Measurements from ENCODE around the gene SELENOK. TPM values are rescaled to one million over a fixed set of nuclear protein-coding genes. Genes with fewer than 3 reads are reported as not detected.
A peak's percentile ranks its signal among the peaks of the same experiment; 100 is the strongest.

Gene SELENOK
- polyA plus RNA-seq, 1 donor: 35.7 TPM

GRCh38 chr3:53881691-53882593 is 9.7 kb downstream of the SELENOK start, which contains the start of gene ACTR8:
TSS of gene ACTR8 (minus strand) at chr3:53882152. CDS start at chr3:53882101, 51 bp downstream.
- DNase-seq: peak; percentile 92

- DNase-seq: no peak
These were observed 11.0 kb downstream of the SELENOK start for GRCh38 chr3:53880396-53881345.

GRCh38 chr3:53865732-53866499 is 25.7 kb downstream of the SELENOK start:
- DNase-seq: no peak

GRCh38 chr3:53863145-53863544 is 28.5 kb downstream of the SELENOK start:
- DNase-seq: no peak

GRCh38 chr3:53862241-53862640 is 29.4 kb downstream of the SELENOK start:
- DNase-seq: no peak

GRCh38 chr3:53860196-53860595 is 31.5 kb downstream of the SELENOK start:
- DNase-seq: no peak

- DNase-seq: no peak
These were observed 32.5 kb downstream of the SELENOK start for GRCh38 chr3:53859178-53859577.

GRCh38 chr3:53858096-53858741 is 33.4 kb downstream of the SELENOK start:
- no peak for DNase-seq

- no peak for DNase-seq
These were observed 34.7 kb downstream of the SELENOK start for GRCh38 chr3:53856964-53857363.

GRCh38 chr3:53850895-53851294 is 40.8 kb downstream of the SELENOK start:
- DNase-seq: peak; percentile 23

GRCh38 chr3:53849916-53850315 is 41.7 kb downstream of the SELENOK start:
- DNase-seq: no peak

- no peak for DNase-seq
These were observed 44.9 kb downstream of the SELENOK start for GRCh38 chr3:53846851-53847155.

GRCh38 chr3:53846134-53846850 is 45.4 kb downstream of the SELENOK start, which contains the start of the genes CHDH and IL17RB:
TSS of gene CHDH (minus strand) at chr3:53846419. CDS start at chr3:53824008, 22,411 bp downstream.
TSS of gene IL17RB (plus strand) at chr3:53846568. CDS start at chr3:53846589, 21 bp downstream.
- peak; percentile 64 for DNase-seq

- no peak for DNase-seq
These were observed 45.9 kb downstream of the SELENOK start for GRCh38 chr3:53845881-53846133.

GRCh38 chr3:53845103-53845880 is 46.4 kb downstream of the SELENOK start:
- peak; percentile 74 for DNase-seq

GRCh38 chr3:53844262-53845102 is 47.2 kb downstream of the SELENOK start:
- no peak for DNase-seq

GRCh38 chr3:53843195-53844177 is 48.2 kb downstream of the SELENOK start:
- no peak for DNase-seq
